Body of pancreas (tissue), 4 donors: Measurements from ENCODE around the gene ZFYVE16.
"Not testable (repeated sequence)": the region's sequence is repeated elsewhere in the genome, so short reads cannot be mapped to it uniquely, and the experiment has no call there.

Experiments
- CTCF ChIP-seq, 7 experiments: fragments of 450-650 bp in 4 of 7; fragments of 200-600 bp in 3 of 7; sonication (generic) in 3 of 7; IDR thresholded peaks; one replicate each; pipeline ENCODE4 v1.5.1; 2016 to 2019; ENCODE audit warnings: antibody characterized with exemption in 7 of 7
- POLR2A ChIP-seq, 3 donors: fragments of 450-650 bp; IDR thresholded peaks; one replicate each; pipeline ENCODE4 v1.6.1; 2016; ENCODE audit warnings: antibody characterized with exemption in 3 of 3, mild to moderate bottlenecking in 2 of 3

- not testable (repeated sequence) for TF ChIP-seq CTCF, POLR2A (IDR thresholded peaks at IDR 0.05)
These were observed 85.6 kb downstream of the ZFYVE16 start for GRCh38 chr5:80493443-80493842.
